Measurements from ENCODE around the gene DNM3.
"Not testable (repeated sequence)": the region's sequence is repeated elsewhere in the genome, so short reads cannot be mapped to it uniquely, and the experiment has no call there.

The DNM3 gene

DNA sequence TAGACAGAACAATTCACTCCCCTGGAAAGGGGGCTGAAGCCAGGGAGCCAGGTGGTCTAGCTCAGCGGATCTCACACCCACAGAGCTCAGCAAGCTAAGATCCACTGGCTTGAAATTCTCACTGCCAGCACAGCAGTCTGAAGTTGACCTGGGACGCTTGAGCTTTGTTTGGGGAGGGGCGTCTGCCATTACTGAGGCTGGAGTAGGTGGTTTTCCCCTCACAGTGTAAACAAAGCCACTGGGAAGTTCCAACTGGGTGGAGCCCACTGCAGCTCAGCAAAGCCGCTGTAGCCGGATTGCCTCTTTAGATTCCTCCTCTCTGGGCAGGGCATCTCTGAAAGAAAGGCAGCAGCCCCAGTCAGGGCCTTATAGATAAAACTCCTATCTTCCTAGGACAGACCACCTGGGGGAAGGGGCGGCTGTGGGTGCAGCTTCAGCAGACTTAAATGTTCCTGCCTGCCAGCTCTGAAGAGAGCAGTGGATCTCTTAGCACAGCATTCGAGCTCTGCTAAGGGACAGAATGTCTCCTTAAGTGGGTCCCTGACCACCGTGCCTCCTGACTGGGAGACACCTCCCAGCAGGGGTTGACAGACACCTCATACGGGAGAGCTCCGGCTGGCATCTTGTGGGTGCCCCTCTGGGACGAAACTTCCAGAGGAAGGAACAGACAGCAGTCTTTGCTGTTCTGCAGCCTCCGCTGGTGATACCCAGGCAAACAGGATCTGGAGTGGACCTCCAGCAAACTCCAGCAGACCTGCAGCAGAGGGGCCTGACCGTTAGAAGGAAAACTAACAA, 183.8 kb downstream of the DNM3 start:
- not testable (repeated sequence) for DNase-seq (ENCODE audit: low spot score)

DNA sequence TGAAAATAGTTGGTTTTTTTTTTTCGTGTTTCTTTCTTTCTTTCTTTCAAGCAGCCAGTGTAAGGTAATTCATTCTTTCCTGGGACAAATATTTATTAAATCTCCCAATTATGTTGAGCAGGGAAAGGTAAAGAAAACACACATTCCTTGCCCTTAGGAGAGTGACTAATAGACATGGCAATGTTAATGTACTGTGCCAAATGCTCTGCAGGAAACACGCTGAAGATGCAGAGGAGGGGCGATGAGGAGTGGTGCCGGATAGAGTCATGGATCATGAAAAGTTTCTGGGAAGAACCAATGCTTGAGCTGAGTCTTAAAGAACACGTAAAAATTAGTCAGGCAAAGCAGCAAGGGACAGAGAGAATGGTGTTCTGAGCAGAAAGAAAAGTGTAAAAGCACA, 199.2 kb downstream of the DNM3 start:
- DNase-seq (ENCODE audit: low spot score) = no peak

DNA sequence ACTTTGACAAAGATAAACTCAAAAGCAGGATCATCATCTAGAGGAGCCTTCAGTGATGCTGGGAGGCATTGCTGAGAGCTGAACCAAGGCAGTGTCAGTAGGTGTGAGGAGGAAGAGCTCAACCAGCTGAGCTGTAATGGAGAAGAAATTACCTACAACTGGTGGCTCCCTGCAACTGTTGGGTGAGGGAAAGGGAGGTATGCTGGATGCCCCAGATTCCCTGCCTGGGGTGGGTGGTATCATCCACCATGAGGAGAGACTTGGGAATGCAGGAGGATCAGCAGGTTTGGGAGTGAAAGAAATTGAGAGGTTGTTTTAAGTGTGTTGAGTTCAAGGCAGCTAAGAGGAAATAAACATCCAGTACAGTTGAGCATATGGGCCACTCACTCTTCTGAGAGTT, 199.8 kb downstream of the DNM3 start:
- DNase-seq (ENCODE audit: low spot score) = no peak

DNA sequence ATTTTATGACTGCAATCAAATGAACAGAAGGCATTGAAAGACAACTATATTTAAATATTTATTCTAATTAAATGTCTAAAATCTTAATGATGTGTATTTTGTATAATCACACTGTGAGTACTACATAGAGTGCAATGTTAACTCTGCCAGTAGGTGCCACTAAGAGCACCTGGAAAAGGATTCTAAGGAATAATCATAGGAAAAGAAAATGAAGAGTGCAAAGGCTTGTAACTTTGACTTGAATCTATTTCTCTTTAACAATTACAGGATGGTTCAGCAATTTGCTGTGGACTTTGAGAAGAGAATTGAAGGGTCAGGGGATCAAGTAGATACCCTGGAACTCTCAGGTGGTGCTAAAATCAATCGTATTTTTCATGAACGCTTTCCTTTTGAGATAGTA, 200.4 kb downstream of the DNM3 start:
- no peak for DNase-seq (ENCODE audit: low spot score)

DNA sequence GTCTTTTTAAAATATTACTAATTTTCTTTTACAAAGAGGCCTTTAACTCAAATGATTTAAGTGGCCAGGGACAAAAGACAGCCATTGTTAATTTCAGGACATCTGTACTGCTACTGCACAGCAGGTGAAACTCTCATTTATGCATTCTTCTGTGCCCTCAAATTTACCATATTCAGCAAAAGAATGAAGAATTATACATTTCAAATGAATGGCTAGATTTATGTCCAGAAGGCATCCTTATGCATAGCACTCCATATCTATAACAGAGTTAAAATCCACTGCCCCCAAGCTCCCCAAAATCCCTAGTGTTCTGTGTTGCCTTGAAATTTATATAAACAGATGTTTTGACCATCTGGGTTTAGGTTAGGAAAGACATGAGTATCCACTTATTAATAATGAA, 202.6 kb downstream of the DNM3 start:
- no peak for DNase-seq (ENCODE audit: low spot score)

DNA sequence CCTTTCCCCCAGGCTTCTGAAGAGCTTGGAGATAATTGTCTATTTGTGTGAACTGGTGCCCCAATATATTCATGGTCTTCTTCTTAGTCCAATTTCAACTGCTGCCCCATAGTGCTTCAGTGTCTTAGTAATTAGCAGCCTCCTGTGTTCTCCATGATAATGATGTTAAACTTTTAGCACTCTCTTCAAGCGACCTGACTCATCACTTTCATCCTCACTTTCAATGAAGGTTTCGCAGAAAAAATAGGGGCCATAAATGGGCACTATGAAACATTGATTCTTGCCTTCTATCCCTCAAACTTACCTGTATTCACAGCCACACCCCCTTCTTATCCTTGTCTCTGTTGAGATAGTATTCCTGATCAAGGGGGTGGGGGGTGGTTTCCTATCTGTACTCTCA, 210.6 kb downstream of the DNM3 start:
- DNase-seq (ENCODE audit: low spot score) = no peak

DNA sequence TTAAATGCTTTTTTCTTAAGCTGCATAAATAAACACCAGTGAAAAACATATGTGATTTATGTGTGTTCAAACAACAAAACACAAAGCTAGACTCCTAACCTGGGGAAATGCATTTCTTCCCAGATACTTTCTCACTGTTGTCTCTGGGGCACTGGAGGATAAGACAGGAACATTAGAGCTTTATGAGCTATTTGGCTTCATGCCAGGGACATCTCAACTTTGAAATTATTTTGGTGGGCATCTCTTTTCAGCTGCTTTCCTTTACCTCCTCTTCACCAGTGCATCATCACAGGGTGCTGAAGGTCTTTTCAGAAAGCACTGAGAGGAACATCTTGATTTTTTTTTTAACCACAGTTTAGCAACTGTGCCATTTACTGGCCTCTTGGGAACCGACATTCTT, 212.9 kb downstream of the DNM3 start:
- no peak for DNase-seq (ENCODE audit: low spot score)

DNA sequence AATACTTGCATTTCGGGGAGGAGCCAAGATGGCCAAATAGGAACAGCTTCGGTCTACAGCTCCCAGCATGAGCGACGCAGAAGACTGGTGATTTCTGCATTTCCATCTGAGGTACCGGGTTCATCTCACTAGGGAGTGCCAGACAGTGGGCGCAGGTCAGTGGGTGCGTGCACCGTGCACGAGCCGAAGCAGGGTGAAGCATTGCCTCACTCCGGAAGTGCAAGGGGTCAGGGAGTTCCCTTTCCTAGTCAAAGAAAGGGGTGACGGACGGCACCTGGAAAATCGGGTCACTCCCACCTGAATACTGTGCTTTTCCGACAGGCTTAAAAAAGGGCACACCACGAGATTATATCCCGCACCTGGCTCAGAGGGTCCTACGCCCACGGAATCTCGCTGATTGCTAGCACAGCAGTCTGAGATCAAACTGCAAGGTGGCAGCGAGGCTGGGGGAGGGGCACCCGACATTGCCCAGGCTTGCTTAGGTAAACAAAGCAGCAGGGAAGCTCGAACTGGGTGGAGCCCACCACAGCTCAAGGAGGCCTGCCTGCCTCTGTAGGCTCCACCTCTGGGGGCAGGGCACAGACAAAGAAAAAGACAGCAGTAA, 214.6 kb downstream of the DNM3 start:
- not testable (repeated sequence) for DNase-seq (ENCODE audit: low spot score)

DNA sequence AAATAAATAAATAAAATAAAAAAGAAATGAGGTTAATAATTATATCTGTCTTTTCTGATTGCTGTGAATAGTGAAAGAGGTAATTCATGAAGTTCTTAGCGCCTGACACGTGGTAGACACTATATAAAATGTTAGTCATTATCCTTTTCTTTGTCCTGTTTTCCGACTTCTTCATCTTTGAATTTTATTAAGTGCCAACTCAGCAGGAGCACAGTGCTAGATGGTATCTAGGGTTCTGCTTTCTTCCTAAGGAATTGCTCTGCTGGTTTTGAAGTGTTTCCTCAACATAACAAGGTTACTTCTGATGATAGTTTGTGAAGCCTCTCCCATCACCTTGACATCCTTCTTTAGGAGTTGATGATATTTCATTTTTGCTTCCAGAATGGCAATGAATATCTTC, 227.0 kb downstream of the DNM3 start:
- DNase-seq (ENCODE audit: low spot score) = no peak

DNA sequence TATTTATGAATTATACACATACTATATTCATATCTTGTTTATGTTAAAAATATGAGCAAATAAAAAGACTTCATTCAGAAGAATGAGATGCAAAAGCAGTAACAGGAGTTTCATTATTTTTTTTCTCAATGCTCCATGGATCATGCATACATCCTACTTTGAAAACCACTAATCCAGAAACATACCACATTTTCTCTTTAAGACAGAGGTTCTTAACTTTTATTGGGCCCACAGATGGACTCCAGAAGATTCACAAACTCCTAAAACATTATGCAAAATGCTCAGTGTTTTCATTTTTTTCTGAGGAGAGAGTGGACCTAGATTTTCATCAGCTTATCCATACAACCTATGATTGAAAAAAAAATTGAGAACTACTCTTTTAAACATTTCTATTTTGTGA, 227.8 kb downstream of the DNM3 start:
- no peak for DNase-seq (ENCODE audit: low spot score)

DNA sequence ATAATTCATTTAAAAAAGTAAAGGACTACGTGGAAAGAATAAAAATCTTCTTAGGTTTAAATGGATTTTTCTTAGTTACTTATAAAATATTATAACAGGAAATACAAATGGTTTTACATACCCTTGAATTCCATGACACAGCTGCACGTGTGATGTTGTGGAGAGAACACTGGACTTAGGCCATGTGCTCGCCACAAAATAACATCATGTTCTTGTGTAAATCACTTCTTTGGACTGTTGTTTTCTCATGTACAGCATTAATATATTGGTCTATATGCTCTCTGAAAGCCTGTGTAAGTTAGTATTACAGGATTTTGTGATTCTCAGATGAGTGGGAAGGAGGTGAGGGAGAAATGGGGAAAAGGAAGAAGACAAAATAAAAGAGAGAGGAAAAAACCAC, 228.2 kb downstream of the DNM3 start:
- no peak for DNase-seq (ENCODE audit: low spot score)

DNA sequence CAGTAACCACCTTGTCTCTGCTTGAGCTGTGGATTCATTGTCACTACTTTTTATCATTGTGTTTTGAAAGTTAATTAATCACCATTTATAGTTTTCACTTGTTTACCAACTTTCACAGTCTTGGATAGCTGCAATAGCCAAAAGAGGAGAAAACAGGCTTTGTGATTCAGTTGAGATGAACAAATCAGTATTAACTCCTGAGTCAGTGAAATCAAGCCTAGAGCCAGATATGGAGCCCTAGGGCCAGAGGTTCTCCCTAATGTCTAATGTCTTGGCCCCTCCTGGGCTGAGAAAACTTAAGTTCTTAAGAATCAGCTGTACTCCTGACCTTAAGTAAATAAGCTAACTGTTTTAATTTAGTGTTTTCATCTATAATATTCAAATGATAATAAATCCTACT, 228.8 kb downstream of the DNM3 start:
- DNase-seq (ENCODE audit: low spot score) = no peak

DNA sequence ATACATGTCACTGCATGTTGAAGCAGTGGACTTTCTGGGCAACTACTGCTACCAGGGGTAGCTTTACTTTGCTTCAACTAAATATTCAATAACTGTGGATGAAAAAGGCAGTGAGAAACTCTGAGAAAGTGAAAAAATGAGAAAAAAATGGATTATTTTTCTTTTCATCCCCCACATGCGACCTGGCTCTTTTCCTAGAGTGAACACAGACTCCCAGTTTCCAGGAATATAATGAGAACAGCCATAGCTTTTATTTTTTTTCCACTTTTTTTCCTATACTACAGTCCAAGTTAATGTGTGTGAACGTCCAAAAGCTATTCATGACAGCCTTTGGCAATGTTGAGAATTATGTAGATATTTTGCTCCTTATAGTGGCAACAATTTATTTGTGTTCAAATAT, 230.4 kb downstream of the DNM3 start:
- no peak for DNase-seq (ENCODE audit: low spot score)

DNA sequence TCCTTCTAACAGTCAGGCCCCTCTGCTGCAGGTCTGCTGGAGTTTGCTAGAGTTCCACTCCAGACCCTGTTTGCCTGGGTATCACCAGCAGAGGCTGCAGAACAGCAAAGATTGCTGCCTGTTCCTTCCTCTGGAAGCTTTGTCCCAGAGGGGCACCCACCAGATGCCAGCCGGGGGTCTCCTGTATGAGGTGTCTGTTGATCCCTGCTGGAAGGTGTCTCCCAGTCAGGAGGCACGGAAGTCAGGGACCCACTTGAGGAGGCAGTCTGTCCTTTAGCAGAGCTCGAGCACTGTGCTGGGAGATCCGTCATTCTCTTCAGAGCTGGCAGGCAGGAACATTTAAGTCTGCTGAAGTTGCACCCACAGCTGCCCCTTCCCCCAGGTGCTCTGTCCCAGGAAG, 238.6 kb downstream of the DNM3 start:
- DNase-seq (ENCODE audit: low spot score) = not testable (repeated sequence)

DNA sequence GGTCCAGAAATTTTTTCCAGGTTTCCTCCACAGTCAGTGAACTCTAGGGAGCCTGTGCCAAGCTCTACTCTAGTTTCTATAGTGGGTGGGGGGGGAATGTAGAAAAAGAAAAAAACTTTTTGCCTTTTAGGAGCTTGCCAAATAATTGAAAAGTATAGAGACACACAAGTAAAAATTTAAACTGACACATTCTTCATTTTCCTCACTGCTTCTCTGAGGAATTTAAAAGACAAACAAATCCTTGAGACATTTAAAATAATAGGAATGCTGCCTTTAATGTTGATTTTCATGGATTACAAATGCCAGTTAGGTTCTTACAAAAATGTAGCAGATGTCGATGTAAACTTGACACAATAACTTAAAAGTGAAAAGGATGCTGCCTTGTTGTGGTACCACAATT, 241.9 kb downstream of the DNM3 start:
- no peak for DNase-seq (ENCODE audit: low spot score)

DNA sequence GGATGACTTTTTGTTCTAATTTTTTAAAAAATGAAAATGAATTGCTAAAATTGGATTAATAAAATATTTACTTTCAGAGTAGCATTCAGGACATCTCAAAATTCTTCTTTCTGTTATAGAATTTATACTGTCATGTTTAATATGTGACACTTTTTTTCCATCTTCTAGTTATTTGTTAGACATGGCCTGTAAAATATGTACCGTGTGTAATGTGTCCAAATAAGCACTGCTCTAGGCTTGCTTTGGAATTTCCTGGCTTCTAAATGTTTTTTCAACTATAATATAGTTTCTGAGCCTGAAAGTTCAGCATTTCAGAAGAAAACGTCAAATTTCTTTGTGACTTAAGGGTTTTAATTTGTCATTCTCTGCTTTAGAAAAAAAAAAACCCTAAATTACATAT, 243.6 kb downstream of the DNM3 start:
- no peak for DNase-seq (ENCODE audit: low spot score)

DNA sequence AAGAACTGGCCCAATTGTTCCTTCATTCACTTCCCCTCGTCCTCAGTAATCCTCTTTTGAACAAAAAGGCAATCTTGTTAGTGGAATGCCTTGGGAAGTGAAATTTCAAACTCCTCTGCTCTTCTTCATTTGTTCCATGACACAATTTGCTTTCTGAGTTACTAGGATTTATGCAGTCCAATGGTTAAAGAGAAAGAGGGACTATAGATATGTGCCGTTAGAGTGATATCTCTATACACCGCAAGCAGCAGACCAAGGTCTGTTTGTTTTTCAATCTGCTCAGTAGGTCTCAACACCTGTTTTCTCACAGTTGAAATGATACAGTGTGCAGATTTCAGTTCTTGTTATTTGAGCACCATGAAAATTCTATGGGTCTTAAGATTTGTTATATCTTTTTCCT, 244.0 kb downstream of the DNM3 start:
- DNase-seq (ENCODE audit: low spot score) = no peak

DNA sequence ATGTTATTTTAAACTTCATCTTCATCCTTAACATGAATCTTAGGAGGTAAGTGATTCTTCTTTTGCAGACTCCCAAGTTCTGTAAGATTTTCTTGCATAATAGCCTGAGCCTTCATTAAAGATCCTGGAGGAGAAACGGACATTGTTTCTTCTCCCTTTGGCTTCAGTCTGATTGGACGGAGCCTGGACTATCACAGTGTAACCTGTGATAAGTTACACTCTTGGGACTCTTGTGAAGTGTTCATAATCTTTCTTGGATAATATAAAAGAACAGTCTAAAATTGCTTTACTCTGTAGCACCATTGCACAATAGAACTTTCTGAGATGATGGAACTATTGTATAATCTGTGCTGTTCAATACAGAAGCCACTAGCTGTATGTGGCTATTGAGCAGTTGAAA, 244.8 kb downstream of the DNM3 start:
- no peak for DNase-seq (ENCODE audit: low spot score)

DNA sequence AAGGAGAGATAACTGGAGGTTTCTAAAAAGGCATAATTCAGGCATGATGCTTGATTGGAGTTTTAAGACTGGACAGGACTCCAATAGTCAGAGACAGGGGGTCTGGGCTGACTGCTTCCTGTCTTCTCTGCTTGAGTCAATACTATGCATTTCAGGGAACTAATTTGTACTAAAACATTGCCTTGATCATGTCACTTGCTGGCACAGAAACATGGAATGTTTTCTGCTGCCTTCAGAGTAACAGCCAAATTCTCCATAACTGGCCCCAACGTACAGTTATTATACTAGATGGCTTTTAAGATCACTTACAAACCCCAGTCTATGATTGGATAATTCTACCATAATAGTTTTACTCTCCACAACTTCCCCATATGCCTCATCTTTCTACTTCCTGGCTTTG, 247.0 kb downstream of the DNM3 start:
- DNase-seq (ENCODE audit: low spot score) = no peak

DNA sequence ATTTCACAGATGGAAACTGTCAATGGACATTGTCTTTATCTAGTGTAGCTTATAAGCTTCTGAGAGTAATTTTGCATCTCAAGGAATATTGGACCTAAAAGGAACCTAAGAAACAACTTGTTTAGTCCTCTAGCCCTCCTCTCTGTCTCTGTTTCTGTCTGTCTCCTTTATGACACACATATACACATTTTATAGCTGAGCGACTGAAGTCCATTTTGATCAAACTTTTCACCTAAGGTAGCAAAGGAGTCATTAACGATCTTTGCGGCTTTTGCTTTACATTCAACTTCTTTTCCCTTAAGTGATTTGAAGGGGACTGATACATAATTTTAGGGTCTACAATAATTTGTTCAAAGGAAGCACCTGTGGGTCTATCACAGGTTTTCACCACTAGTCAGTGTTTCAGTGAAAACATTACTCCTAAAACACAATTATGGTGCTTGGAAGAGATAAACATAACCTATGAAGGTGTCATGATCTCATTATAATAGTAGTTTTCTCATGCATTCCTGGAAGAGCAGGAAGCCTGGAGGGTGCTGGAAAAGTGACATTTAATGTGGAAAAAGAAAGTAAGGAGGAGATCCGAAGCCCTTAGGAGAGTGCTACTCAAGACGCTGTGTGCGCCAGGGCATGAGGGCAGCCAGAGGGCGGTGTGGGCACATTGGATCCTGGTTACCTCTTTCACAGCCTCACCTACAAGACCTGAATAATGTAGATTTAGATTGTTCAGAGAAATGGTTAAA, 248.6 kb downstream of the DNM3 start:
- no peak for DNase-seq (ENCODE audit: low spot score)

DNA sequence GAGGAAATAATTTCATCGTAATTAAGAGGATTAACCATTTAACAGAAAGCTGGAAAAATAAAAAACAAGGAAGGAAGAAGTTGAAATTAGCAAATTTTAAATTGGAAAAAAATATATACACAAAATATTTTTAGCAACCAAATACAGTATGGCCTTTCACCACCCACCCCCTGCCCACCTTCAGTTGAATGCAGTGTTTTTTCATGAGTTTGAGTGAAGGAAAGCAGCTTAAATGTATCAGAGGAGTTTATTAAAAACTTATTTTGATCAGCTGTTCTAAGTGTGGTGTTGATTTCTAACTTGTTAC, 249.2 kb downstream of the DNM3 start:
- DNase-seq (ENCODE audit: low spot score) = no peak

DNA sequence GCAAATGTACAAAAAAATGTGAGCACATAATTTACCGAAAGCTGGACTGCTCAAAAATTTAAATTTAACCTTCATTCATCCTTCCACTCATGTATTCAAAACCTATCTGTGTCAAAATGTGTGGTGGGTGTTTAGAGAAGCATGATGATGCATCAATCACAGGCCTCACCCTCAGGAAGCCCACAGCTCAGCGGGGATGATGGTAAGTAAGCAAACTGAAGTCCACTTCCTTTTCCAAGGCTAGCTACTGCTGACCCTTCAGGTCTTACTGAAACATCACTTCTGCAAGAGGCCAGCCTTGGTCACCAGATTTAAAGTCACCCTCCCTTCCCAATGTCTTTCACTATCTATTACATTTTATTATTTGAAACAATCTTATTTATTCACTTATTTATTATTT, 254.5 kb downstream of the DNM3 start:
- no peak for DNase-seq (ENCODE audit: low spot score)

DNA sequence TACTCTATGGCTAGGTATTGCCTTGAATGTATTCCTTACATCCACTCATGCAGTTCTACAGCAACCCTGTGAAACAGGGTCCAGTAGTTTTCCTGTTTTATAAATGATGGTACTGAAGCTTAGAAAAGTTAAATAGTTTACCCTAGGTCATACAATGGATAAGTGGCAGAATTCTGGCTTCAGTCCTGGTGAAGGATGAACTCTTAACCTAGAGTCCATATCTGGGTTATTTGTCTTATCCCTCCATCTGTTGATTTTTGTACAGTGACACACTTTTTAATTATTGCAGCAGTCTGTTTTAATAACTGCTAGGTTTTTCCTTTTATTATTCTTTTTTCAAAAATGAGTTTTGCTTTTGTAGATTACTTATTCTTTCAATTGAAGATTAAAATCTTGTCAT, 263.9 kb downstream of the DNM3 start:
- DNase-seq (ENCODE audit: low spot score) = no peak

Measured in putamen (tissue), 1 donor.